ENCODE results near the gene SORBS1.

Gene SORBS1

GRCh38 chr10:95538412-95538811 lies 22.8 kb downstream of the SORBS1 start:
- no peak for DNase-seq

DNA sequence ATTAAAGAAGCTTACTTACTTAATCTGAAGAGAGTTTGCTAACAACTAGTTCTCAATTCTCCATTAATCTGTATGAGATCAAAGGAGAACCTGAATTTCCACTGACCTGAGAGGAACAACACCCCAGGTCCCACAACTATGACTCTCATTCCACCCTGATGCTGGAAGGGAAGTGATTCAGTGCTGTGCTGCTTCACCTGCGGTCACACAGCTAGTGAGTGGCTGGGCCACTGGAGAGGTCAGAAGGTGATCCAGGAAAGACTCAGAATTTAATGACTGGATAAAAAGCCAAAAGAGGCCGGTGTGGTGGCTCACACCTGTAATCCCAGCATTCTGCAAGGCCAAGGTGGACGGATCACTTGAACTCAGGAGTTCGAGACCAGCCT lies 23.6 kb downstream of the SORBS1 start:
- no peak for DNase-seq

- DNase-seq: no peak
These were observed 24.2 kb downstream of the SORBS1 start for GRCh38 chr10:95536894-95537541.

DNA sequence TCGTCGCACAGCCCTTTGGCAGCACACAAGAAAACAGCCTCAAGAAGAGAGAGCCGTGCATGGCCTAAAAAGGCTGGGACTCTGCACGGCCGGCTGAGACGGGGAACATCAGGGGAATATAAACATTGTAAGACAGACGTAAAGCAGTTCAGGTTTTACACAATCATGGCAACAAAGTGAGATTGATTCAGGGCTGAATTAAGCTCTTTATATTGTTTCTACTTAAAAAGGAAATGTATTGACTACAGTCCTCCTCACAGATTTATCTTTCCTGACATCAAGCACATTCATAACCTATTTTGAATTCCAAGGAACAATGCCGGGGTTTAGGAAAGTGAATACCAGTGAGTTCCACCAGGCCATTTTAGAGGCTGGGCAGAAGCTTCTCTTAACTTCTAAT lies 25.2 kb downstream of the SORBS1 start:
- DNase-seq: no peak

GRCh38 chr10:95535526-95535925 lies 25.6 kb downstream of the SORBS1 start:
- DNase-seq: no peak

- DNase-seq: no peak
These were observed 27.6 kb downstream of the SORBS1 start for GRCh38 chr10:95533590-95533989.

DNA sequence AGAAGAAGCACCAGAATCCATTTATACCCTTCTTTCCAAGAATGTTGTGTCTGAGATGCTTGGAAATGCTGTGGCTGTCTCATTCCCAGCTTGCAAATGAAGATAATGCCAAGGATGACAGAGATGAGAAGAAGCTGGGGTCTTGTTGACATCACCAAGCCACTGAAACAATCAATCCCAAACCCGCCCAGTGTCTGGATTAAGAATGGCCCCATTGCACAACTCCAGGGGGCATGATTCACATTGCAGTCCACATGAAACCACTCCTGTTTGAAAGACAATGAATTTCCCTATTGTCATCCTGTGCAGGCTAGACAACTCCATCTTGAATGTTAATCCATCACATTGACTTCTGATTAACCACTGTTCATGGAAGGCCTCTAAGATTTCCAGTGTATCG lies 28.6 kb downstream of the SORBS1 start:
- DNase-seq: no peak

DNA sequence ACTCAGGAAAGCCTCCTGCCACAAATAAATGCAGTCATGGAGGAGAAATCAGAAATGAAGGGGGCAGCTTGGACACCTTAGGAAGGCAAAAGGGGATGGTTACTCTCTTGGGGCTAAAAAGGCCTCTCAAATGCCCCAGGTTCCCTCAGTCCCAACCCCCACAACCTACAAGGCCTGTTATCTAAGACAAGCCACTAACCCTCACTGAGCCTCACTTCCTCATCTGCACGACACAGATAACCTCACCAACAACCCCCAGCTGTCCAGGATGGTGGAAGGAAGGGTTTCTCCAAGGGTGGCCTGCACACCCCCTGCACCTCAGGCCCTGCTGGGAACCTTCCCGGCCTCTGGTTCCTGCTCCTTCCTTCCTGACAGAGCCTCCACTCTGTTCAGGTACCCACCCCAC lies 29.2 kb downstream of the SORBS1 start:
- DNase-seq: no peak

GRCh38 chr10:95531058-95531809 lies 29.9 kb downstream of the SORBS1 start:
- no peak for DNase-seq

DNA sequence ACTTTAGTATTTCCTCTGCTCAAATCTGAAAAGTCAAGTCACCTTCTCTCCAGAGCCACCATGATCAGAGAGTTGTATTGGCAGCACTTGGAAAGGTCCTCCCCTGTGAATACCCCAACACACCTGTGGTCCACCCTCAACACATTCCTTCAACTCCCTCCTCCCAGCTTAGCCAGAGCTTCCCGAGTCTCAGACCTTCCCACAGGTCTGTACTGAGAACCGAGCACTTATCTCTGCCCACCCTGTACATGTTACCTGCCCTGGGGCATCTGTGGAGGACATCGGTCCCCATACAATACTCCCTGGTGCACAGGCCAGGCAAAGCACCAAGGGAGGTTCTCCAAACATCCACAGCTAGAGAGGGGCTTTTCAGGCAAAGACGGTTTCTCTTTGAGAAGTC lies 30.6 kb downstream of the SORBS1 start:
- no peak for DNase-seq

DNA sequence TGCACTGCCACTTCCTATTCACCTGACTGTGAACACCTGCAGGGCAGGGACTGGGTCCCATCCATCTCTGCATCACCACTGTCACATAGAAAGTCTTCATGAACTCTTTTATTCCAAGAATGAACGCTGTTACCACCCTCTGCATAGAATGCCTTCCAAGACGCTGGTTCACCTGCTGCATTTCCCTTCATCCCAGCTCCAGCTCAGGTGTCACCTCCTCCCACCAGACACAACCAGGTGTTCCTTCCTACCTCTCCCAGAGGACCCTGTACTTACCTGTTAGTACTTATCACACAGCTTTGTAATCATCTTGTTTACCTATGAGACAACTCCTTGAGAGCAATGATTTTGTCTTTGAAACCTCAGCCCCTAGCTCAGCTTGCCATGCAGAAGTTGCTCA lies 31.1 kb downstream of the SORBS1 start:
- no peak for DNase-seq

- DNase-seq: no peak
These were observed 35.1 kb downstream of the SORBS1 start for GRCh38 chr10:95526044-95526443.

DNA sequence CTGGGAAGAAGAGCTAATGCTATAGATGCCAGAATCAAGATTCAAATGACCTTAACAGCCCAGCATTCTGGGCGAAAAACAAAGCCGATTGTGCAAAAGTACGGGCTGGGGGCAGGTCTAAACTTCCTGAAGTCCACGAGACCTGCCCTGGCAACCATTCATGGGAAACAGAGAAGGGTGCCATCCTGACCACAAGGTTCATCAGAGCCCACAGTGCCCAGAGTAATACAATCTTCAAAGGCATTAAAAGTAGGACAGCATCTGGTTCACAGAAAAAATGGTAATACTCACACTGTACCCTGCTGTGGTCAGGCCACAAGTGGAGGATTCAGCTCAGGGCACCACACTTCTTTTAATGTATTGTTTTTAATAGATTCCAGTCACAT lies 36.1 kb downstream of the SORBS1 start:
- no peak for DNase-seq

DNA sequence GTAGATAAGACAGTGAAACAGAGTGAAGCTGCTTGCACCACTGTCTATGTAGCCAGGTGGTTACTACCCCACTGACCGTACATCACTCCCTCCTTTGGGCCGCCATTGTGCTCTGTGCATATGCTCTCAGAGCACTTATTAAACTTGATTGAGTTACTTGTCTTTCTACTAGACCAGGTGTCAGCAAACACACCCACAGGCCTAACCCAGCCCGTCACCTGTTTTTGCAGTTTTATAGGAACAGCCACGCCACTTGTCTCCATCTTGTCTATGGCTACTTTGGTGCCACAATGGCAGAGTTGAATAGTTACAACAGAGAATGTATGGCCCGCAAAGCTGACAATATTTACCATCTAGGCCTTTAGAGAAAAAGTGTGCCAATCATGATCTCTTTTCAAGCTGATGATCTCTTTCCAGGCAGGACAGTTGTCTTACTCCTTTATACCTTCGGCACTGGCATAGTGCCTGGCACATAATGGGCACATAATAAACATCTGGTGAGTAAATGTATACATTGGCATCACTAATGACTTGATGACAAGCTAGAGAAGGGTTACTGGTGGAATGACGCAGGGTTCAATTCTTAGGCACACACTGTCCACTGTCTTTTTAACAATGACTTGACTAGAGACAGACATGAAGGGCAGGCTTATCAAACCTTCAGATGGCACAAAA lies 36.7 kb downstream of the SORBS1 start:
- no peak for DNase-seq

- DNase-seq: no peak
These were observed 39.1 kb downstream of the SORBS1 start for GRCh38 chr10:95522117-95522516.

- DNase-seq: no peak
These were observed 40.6 kb downstream of the SORBS1 start for GRCh38 chr10:95520617-95521016.

GRCh38 chr10:95518455-95519452 lies 42.4 kb downstream of the SORBS1 start:
- no peak for DNase-seq

GRCh38 chr10:95517536-95518454 lies 43.4 kb downstream of the SORBS1 start:
- DNase-seq: no peak

DNA sequence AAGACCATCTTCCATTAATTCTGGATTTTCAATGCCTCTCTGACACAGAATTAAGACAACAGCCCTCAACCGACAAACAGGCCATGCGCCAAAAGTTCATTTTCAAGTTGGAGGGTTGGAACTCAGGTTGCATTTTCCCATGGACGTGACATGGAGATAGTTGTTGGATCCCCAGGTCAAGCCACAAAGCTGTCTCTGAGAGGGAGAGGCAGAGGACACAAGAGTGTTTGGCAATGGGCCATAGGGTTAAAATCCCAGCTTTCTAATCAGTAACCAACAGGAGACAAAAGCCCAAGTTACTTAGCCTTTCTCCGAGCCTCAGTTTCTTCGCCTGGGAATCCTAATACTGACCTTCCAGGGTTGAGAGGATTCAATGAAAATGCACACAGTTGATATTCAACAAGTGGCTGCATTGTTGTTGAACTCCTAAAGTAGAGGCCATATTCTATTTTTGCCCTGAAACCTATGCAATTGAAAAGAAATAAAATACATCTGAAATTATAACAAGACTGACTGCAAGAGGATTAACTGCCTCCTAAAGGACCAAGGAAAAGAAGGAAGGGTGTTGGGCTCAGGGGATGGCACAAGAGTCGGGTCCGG lies 44.3 kb downstream of the SORBS1 start:
- DNase-seq: no peak

DNA sequence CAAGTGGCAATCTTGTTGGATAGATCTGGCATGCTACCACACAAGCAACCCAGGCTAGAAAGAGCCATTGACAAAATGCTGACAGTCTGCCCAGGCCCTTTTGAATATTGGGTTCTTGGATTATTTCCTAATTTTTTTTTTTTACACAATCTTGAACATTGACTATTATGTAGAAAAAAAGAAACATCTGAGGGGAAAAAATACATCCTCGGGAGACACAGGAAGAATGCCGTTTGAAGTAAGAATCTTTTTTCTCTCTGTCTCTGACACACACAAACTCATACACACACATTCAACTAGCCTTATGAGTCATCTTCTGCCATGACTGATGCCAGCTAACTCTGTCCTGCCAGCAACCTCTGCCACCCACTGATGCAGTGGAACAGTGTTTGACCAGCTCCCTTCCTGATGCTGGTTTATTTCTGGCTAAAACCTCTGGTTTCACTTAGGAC lies 47.2 kb downstream of the SORBS1 start:
- no peak for DNase-seq

GRCh38 chr10:95513008-95513589 lies 48.1 kb downstream of the SORBS1 start:
- DNase-seq: no peak

All from CD4-positive, alpha-beta T cell treated with Interleukin-1 beta for 1 hour (primary cell).